Activated T-cell treated with anti-CD3 and anti-CD28 coated beads for 4 hours (primary cell): ENCODE data around the gene GPATCH8.
A peak's percentile ranks its signal among the peaks of the same experiment; 100 is the strongest.
"Not testable (repeated sequence)": the region's sequence is repeated elsewhere in the genome, so short reads cannot be mapped to it uniquely, and the experiment has no call there.

Source experiments
- DNase-seq: peaks from one replicate; pipeline ENCODE4 v3.0.0-alpha.2; 2020

Gene GPATCH8

DNA sequence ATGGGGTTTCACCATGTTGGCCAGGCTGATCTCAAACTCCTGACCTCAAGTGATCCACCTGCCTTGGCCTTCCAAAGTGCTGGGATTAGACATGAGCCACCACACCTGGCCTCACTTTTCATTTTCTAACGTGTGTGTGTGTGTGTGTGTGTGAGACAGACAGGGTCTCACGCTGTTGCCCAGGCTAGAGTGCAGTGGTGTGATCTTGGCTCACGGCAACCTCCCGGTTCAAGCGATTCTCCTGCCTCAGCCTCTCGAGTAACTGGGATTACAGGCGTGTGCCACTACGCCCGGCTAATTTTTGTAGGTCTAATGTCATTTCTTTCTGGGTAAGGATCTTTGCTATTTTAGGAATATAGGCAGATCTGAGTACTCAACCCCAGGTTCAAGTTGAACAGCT is 109.1 kb downstream of the GPATCH8 start:
- DNase-seq: not testable (repeated sequence)

DNA sequence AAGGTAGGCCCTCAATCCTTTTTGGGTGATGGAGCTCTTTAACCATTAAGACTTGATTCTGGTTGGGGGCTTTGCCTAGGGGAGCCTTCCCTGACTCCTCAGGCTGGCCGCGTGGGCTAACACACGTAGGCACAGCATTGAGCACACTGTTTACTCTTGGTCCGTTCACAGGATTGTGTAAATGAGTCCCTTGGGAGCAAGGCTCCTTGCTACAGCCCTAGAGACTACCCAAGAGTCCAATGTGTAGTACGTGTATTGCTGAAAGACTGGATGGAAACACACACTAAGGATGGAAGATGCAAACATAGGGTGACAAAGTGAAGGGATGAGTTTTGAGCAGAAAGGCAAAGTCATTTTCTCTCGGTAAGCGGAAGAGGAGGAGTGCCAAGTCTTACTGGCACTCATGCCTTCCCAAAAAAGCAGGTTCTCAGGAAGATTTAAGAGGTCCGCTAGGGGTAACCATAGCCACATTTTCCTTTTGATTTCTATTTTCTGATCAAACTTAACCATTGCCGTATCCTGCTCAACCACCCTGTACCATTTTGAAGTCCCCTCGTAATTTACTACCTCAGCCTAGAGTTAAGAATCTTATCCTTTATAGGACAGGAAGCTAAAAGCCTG is 112.8 kb downstream of the GPATCH8 start:
- DNase-seq: no peak

DNA sequence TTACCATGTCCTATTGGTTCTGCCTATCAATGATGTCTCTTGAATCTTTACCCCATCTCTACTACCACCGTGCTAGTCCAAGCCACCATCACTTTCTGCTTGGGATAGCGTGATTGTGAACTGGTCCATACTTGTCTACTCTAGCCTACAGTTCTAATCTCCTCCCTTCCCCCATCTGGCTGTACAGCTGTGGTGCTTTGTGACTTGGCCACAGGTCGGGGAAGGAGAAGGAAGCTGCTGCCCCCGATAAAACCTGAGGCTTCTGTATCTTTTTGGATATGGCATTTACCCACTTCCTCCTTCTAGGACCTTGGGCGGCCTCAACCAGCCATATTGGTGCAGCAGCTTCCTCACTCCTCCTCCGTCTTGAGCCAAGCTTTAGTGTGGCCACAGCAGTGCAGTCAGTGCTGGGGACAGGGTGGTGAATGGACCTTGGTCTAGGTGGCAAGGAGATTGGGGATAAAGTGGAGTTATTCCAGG is 113.4 kb downstream of the GPATCH8 start:
- DNase-seq: no peak

GRCh38 chr17:44389281-44389680 is 113.9 kb downstream of the GPATCH8 start, which contains the start of gene ITGA2B:
TSS of gene ITGA2B (minus strand) at chr17:44389649. CDS start at chr17:44389473, 176 bp downstream.
- DNase-seq: no peak

GRCh38 chr17:44387804-44388203 is 115.4 kb downstream of the GPATCH8 start:
- DNase-seq: no peak

DNA sequence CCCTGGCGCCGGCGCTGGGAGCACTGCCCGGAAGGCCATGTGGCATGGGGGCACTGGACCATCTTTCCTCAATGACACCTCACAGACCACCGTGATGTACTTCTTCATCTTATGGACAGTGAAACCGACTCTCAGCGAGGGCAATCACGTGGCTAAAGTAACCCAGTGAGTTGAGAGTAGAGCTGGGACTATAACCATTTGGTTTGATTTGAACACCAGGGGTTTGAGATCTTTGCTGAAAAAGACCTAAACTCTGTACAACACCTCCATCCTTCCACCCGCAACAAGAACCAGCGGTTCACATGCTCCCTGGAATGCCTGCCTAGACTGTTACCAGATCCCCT is 117.1 kb downstream of the GPATCH8 start:
- DNase-seq: no peak

GRCh38 chr17:44385287-44386181 is 117.7 kb downstream of the GPATCH8 start:
- peak; percentile 85 for DNase-seq

- DNase-seq: no peak
Measured at GRCh38 chr17:44384823-44385286, 118.4 kb downstream of the GPATCH8 start.

GRCh38 chr17:44384281-44384822 is 118.9 kb downstream of the GPATCH8 start:
- no peak for DNase-seq

- DNase-seq: no peak
Measured at GRCh38 chr17:44383861-44384260, 119.3 kb downstream of the GPATCH8 start.

GRCh38 chr17:44383363-44383762 is 119.8 kb downstream of the GPATCH8 start:
- DNase-seq: no peak

- DNase-seq: no peak
Measured at GRCh38 chr17:44382917-44383316, 120.3 kb downstream of the GPATCH8 start.

DNA sequence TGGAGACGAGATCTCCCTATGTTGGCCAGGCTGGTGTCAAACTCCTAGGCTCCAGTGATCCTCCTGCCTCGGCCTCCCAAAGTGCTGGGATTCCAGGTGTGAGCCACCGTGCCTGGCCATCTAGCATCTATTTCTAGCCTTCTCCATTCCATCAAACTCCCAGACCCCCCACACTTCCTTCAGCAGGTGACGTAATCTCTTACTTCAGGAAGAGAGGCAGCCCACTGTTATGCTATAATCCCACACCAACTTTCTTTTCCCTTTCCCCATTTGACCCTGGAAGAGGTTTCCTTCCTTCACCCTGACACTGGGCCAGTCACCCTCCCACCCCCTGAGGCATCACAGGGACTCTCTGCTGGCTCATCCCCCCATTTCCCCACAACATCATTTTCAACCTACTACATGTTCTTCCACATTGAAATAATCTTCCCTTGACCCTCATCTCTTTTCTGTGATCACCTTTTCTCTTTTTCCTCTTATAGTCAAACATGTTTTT is 121.3 kb downstream of the GPATCH8 start:
- DNase-seq: no peak

GRCh38 chr17:44380767-44381166 is 122.4 kb downstream of the GPATCH8 start:
- DNase-seq: no peak

GRCh38 chr17:44379887-44380286 is 123.3 kb downstream of the GPATCH8 start:
- no peak for DNase-seq

DNA sequence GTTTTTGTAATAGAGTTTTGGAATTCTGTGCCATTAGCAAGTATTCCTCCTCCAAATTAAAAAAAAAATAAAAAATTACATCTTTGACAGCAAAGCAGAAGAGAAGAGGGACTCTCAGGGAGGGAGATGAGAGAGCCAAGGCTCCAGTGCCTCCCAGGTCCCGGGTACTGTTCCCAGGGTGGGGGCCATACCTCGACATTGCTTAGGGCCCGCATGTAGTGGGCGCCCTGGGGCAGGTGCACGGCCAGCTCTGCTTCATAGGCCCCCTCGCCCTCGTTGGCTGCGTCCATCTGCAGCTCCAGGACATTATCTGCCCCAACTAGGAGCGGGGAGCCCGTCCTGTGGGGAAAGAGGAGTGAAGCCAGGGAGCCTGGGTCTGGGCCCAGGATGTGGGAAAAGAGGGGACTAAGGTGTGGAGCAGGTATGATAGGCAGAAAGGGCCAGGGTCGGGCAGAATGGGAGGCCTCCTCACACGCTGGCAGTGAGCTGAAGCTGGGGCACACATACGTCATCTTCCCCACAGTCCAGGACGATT is 125.0 kb downstream of the GPATCH8 start:
- no peak for DNase-seq

DNA sequence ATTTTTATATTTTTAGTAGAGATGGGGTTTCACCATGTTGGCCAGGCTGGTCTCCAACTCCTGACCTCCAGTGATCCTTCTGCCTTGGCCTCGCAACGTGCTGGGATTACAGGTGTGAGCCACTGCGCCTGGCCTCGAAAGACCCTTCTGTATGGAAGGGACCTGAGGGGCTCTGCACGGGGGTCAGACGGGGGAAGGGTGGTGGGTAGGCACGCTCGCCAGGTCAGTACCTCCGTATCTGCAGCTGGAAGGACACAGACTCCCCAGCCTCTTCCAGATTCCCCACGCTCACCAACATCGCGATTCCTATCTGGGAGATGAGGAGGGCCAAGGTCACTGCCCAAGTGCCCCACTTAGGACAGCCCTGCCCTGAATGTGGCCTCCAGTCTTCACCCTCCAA is 126.4 kb downstream of the GPATCH8 start:
- no peak for DNase-seq

DNA sequence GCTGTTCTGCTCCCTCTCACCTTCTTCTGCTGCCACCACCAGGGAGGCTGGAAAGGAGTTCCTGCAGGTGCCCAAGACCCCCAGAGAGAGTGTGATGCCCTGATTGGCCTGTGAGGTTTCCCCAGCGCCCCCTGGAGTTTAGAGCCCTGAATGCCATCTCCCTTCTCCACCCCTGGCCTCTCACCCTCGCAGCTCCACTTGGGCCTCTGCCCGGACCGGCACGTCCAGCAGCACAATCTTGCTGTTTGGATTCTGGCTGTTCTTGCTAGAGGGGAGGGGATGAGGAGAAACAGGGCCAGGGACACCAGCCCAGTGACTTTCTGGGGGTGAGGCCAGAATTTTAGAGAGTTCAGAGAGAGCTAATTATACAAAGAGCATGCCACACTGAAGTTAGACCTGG is 127.1 kb downstream of the GPATCH8 start:
- DNase-seq: no peak

DNA sequence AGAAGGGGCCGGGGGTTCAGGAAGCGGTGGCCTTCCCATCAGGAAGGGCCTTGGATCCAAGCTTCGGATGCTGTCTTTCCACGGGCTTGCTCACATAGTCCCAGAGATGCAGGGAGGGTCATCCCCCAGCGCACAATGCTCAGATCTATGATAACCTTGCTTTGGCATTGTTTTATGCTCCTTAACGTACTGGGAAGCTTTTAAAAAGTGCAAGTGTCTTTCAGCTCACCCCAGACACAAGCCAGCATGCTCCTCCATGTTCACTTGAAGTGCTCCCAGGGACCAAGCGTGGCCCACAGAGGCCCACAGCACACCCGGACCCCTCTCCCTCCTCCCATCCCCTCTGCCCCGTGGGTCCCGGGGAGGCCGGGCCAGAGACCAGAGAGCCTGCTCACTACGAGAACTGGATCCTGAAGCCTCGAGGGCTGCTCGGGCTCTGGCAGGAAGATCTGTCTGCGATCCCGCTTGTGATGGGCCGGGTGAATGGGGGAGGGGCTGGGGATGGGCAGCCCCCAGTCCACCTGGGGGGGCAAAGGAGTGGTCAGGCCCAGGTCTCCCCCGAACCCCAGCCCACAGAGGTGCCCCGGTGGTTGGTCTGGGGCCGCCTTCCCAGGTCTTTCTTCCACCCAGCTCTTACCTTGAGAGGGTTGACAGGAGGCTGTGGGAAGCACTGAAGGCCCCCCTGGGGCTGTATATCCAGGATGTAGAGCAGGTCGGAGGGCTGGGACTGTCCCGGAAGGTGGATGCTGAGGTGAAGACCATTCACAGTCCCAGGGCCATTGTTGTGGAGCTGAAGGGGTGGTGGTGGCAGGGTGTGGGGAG is 127.8 kb downstream of the GPATCH8 start:
- no peak for DNase-seq

GRCh38 chr17:44374306-44375195 is 128.7 kb downstream of the GPATCH8 start:
- no peak for DNase-seq

DNA sequence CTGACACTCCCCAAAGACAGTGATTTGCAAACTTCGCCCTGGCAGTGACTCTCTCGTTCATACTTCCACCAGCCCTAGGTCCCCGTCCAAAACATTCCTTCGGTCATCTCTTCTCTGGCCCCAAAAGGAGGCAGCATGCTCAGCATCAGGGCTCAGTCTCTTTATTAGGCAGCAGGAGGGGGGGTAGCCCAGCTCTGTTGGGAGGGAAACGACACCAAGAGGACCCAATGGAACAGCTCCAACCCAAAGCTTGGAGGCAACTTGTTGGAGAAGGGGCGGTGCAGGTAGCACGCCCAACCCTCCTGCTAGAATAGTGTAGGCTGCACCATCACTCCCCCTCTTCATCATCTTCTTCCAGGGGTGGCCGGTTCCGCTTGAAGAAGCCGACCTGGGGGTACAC is 131.2 kb downstream of the GPATCH8 start:
- DNase-seq: no peak
